Adipocyte (in vitro differentiated cells): ENCODE data around the gene ZNF512B.

Experiments used
- DNase-seq: peaks from one replicate; pipeline ENCODE4 v3.0.0-alpha.2; 2015; ENCODE audit warnings: low read depth
- H3K27me3 ChIP-seq: replicated peaks from 2 replicates; pipeline ENCODE4 v1.7.0; 2013; ENCODE audit warnings: mild to moderate bottlenecking, low read length, moderate library complexity; ENCODE audit not compliant: control insufficient read depth, insufficient read depth
- H3K36me3 ChIP-seq: 2 replicates; pipeline ENCODE4 v1.7.0; 2013; ENCODE audit warnings: low read length, mild to moderate bottlenecking, moderate library complexity; ENCODE audit not compliant: control insufficient read depth, insufficient read depth, severe bottlenecking
- H3K4me1 ChIP-seq: 2 replicates; pipeline ENCODE4 v1.7.0; 2013; ENCODE audit warnings: mild to moderate bottlenecking, low read length, moderate library complexity; ENCODE audit not compliant: control insufficient read depth, insufficient read depth
- H3K4me3 ChIP-seq: 2 replicates; pipeline ENCODE4 v1.7.0; 2013; ENCODE audit warnings: mild to moderate bottlenecking, low read length, moderate library complexity
- H3K9ac ChIP-seq: 2 replicates; pipeline ENCODE4 v1.7.0; 2013; ENCODE audit warnings: mild to moderate bottlenecking, low read length, moderate library complexity
- H3K9me3 ChIP-seq: 2 replicates; pipeline ENCODE4 v1.7.0; 2013; ENCODE audit warnings: mild to moderate bottlenecking, low read length, moderate library complexity; ENCODE audit not compliant: control insufficient read depth

ZNF512B gene

DNA sequence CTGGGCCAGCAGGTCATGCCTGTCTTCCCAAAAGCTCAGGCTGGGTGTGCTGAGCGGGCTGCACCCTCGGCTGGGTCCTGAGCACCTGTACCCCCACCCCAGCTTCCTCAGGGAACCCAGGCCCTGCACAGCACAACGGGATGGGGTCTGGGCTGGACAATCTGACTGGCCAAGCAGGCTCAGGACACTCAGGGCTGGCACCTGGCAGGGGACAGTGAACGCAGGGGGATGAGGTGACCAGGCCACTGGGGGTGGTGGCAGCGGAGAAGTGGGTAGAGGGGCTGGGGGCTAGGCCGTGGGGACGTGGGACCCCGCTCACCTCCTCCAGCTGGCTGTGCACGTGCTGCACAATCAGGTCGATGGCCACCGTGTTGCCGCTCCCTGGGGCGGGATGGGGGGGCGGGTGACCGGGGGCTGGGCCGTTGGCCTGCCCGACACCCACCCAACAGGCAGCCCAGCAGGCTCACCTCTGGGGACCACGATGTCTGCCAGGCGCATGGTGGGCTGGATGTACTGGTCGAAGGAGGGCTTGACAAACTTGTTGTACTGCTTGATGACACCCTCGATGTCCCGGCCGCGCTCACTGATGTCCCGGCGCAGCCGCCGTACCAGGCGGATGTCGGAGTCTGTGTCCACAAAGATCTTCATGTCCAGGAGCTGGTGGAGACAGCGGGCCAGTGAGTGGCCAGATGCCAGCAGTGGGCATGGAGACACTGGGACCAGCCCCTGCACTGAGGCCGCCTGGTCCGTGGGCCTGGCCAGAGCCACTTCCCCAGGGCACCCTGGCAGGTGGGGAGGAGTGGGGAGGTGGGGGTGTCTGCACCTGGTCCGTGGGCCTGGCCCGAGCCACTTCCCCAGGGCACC, 25.4 kb downstream of the ZNF512B start:
- Histone ChIP-seq H3K4me3 (no peak overlapping the region), H3K27me3 (no peaks in the 10 kb centered on the region), H3K36me3 (peaks cover 51% of the 10 kb centered on the region), H3K9me3 (no peaks in the 10 kb centered on the region), H3K9ac (no peak overlapping the region), H3K4me1 (peaks cover 12% of the 10 kb centered on the region)
- DNase-seq: no peak

- no peaks in the 10 kb centered on the region for H3K9me3 ChIP-seq
- peaks cover 51% of the 10 kb centered on the region for H3K36me3 ChIP-seq
- no peaks in the 10 kb centered on the region for H3K27me3 ChIP-seq
- no peak overlapping the region for H3K9ac ChIP-seq
- H3K4me3 ChIP-seq: no peak overlapping the region
- no peak for DNase-seq
- peaks cover 6% of the 10 kb centered on the region for H3K4me1 ChIP-seq
Measured at GRCh38 chr20:63943808-63944077, 26.0 kb downstream of the ZNF512B start.

GRCh38 chr20:63942969-63943807, 26.5 kb downstream of the ZNF512B start:
- H3K9ac ChIP-seq: no peak overlapping the region
- no peak overlapping the region for H3K4me3 ChIP-seq
- no peak for DNase-seq
- H3K27me3 ChIP-seq: no peaks in the 10 kb centered on the region
- H3K36me3 ChIP-seq: peaks cover 51% of the 10 kb centered on the region
- no peaks in the 10 kb centered on the region for H3K9me3 ChIP-seq
- H3K4me1 ChIP-seq: peaks cover 4% of the 10 kb centered on the region

DNA sequence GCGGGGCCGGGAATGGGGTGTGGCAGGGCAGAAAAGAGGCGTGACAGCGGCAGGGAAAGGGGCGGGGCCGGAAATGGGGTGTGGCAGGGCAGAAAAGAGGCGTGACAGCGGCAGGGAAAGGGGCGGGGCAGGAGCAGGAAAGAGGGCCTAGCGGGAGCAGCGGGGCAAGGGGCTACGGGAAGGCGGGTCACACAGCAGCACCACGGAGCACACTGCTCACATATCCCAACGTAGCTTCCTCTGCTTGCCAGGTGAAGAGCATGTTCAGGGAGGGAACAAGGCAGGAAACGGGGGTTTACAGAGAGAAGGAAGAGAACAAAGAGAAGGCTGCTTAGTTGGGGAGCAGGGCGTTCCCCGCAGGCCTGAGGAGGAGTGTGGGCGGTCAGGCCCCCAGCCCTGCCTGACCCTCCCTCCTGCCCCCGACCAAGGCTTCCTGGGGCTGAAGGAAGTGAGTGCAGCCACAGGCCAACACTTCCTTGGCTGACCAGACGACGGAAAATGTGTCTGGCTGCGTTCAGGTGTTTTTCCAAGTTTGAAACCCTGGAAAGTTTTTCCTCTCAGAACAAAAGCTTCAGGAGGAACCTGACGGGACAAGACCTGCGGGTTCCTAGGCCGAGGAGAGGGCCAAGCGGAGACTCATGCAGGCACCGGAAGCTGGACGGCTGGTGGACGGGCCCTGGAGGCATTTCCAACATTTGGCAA, 27.3 kb downstream of the ZNF512B start:
- peak; percentile 43 for DNase-seq

GRCh38 chr20:63941282-63942081, 28.2 kb downstream of the ZNF512B start:
- Histone ChIP-seq H3K4me1 (no peaks in the 10 kb centered on the region), H3K9ac (no peak overlapping the region), H3K36me3 (peaks cover 51% of the 10 kb centered on the region), H3K27me3 (no peaks in the 10 kb centered on the region), H3K4me3 (no peak overlapping the region), H3K9me3 (no peaks in the 10 kb centered on the region)
- DNase-seq: no peak

More for the DNA sequence above, 27.3 kb downstream of the ZNF512B start:
- Histone ChIP-seq H3K4me1 (no peaks in the 10 kb centered on the region), H3K27me3 (no peaks in the 10 kb centered on the region), H3K9ac (no peak overlapping the region), H3K36me3 (peaks cover 51% of the 10 kb centered on the region), H3K4me3 (no peak overlapping the region), H3K9me3 (no peaks in the 10 kb centered on the region)

DNA sequence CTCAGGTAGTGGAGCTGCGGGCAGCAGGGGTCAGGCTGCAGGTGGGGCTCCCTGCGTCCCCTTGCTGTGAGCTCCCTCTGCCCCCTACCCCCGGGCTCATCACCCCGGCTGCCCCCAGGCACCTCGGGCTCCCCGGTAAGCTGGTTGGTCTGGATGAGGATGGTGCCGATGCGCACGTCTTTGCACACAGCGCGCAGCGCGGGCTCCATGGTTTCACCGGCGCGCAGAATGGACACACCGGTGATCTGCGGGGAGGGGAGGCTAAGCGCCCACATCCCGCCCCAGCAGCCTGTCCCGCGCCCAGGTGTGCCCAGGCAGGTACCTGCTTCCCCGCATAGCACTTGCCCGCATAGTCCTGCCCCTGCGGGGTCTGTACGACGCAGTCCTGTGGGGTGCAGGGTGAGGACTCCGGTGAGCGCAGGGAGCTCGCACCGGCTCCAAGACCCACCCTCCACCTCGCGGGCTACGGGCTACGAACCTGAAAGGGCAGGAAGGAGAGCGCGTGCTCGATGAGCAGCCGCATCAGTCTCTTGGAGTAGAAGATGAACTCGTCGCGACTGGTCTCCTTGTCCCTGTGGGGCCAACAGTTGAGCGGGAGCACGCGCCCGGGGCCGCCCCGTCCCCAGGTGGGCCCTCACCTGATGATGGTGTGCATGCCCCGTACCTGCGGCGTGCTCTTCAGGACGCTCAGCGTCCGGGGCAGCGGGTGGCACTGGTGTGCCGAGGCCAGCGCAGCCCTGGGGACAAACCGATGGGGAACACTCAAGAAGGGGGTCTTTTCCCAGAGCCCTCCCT, 29.1 kb downstream of the ZNF512B start:
- no peaks in the 10 kb centered on the region for H3K4me1 ChIP-seq
- no peak for DNase-seq
- no peak overlapping the region for H3K4me3 ChIP-seq
- no peaks in the 10 kb centered on the region for H3K9me3 ChIP-seq
- no peak overlapping the region for H3K9ac ChIP-seq
- no peaks in the 10 kb centered on the region for H3K27me3 ChIP-seq
- H3K36me3 ChIP-seq: peaks cover 53% of the 10 kb centered on the region

DNA sequence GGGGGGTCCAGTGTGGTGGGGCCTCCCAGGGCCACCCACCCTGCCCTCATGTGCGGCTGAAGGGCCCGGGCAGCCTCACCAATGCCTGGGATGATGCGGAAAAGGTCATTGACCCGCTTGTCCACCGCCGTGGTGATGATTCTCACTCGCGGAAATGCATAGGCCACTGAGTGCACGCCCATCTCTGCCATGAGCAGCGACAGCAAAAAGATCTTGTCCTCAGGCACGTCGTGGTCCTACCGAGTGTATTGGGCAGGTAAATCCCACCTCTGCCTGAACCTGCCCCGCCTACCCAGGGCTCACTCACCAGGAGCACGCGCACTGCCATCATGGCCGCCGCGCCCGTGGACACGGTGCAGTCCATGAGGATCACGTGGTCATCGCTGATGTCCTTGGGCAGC, 29.7 kb downstream of the ZNF512B start:
- Histone ChIP-seq H3K36me3 (peaks cover 53% of the 10 kb centered on the region), H3K27me3 (no peaks in the 10 kb centered on the region), H3K9ac (no peak overlapping the region), H3K4me3 (no peak overlapping the region), H3K4me1 (no peaks in the 10 kb centered on the region), H3K9me3 (no peaks in the 10 kb centered on the region)
- DNase-seq: no peak

DNA sequence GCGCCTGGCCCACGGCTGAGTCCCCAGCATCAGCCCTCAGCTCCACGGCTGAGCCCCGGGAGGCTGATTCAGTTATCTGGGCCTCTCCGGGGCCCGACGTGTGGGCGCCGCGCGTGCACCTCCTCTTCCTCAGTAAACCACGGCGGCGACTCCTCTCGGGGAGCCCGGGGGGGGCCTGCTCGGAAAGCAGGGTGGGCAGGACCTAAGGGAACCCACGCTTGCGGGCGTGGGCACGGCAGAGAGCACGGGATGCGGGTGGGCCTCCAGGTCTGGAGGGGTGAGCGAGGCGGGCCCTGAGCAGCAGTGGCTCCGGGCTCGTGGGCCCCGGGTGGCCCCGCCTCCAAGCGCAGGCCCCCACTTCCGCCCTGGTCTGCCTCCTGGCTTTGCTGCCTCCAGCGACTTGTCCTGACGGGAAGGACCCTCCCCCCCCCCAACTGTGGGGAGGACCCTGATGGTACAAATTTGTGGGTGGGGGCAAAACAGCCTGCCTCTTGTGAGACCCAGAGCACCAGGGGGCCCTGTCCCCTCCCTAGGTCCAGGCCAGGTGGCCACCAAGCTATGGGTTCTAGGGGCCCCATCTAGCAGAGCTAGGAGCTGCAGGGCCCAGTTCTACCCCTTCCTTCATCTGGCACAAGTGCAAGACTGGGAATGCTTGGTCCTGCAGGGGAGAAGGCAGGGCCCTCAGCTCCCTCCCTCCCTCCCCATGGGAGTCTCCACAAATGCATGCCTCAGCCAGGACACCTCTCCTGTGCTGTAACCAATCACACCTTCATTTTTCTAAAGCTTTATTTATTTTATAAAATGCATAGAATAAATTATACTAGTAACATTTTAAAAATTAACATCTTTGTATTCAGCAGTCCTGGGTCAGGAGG, 30.4 kb downstream of the ZNF512B start:
- no peaks in the 10 kb centered on the region for H3K4me1 ChIP-seq
- no peak overlapping the region for H3K4me3 ChIP-seq
- no peak overlapping the region for H3K9ac ChIP-seq
- DNase-seq: no peak
- no peaks in the 10 kb centered on the region for H3K9me3 ChIP-seq
- H3K27me3 ChIP-seq: no peaks in the 10 kb centered on the region
- H3K36me3 ChIP-seq: peaks cover 55% of the 10 kb centered on the region

GRCh38 chr20:63937596-63937995, 32.1 kb downstream of the ZNF512B start:
- Histone ChIP-seq H3K4me3 (no peak overlapping the region), H3K27me3 (no peaks in the 10 kb centered on the region), H3K9me3 (no peaks in the 10 kb centered on the region), H3K4me1 (no peaks in the 10 kb centered on the region), H3K9ac (no peak overlapping the region), H3K36me3 (peaks cover 52% of the 10 kb centered on the region)
- no peak for DNase-seq
